IMR-90 (cell line): ENCODE measurements around the gene CACNA2D3. TPM values are rescaled to one million over a fixed set of nuclear protein-coding genes. Genes with fewer than 3 reads are reported as not detected.

ENCODE experiments used
- ATAC-seq: fragments of 200-7000 bp; cut with Tn5 transposase; 2 replicates; pipeline ENCODE4 v1.9.1; 2020; ENCODE audit warnings: low read depth, mild to moderate bottlenecking, moderate library complexity
- BruUV-seq: library from RNA; stranded (reverse); fragments of 400-500 nt; replicated peaks from 2 replicates; lab custom pipeline; 2021; lab: Mats Ljungman, UMichigan
- CTCF ChIA-PET: fragments of 300-600 bp; formaldehyde crosslinking; extraction: SDS; loops from one replicate; lab custom pipeline; 2021; ENCODE audit warnings: antibody characterized with exemption; lab: Yijun Ruan, JAX
- POLR2A ChIA-PET: fragments of 300-600 bp; sonication (Branson Sonifier 250); formaldehyde crosslinking; loops from one replicate; lab custom pipeline; 2022; ENCODE audit warnings: antibody characterized with exemption; ENCODE audit not compliant: unreplicated experiment; lab: Charles Lee
- DNase-seq: peaks from one replicate; pipeline ENCODE4 v3.0.0; 2013
- H2AFZ ChIP-seq: replicated peaks from 2 replicates; pipeline ENCODE3; 2013; ENCODE audit warnings: low read length, mild to moderate bottlenecking; ENCODE audit not compliant: poor library complexity
- H2AK5ac ChIP-seq: 2 replicates; pipeline ENCODE4 v1.6.1; 2013; ENCODE audit warnings: low read depth, low read length, inconsistent platforms
- H2AK9ac ChIP-seq: replicated peaks from 2 replicates; pipeline ENCODE3; 2013; ENCODE audit warnings: mild to moderate bottlenecking, low read depth, low read length, moderate library complexity; ENCODE audit not compliant: poor library complexity
- H2BK120ac ChIP-seq: 2 replicates; pipeline ENCODE4 v1.6.1; 2013; ENCODE audit warnings: low read depth, low read length, inconsistent platforms
- H2BK15ac ChIP-seq: 3 replicates; pipeline ENCODE4 v1.6.1; 2013; ENCODE audit warnings: low read depth, low read length, inconsistent platforms
- H2BK20ac ChIP-seq: 2 replicates; pipeline ENCODE4 v1.6.1; 2013; ENCODE audit warnings: low read depth, mild to moderate bottlenecking, inconsistent platforms, low read length, moderate library complexity
- H2BK5ac ChIP-seq: 2 replicates; pipeline ENCODE4 v1.6.1; 2013; ENCODE audit warnings: mild to moderate bottlenecking, low read depth, low read length, inconsistent platforms; ENCODE audit not compliant: poor library complexity, severe bottlenecking
- H3K14ac ChIP-seq: replicated peaks from 2 replicates; pipeline ENCODE4 v1.6.1; 2013; ENCODE audit warnings: low read depth, low read length, inconsistent platforms
- H3K18ac ChIP-seq: 2 replicates; pipeline ENCODE4 v1.6.1; 2013; ENCODE audit warnings: low read depth, low read length, control low read depth
- H3K23ac ChIP-seq: 2 replicates; pipeline ENCODE4 v1.6.1; 2013; ENCODE audit warnings: low read depth, low read length, inconsistent platforms
- H3K27ac ChIP-seq: 2 replicates; pipeline ENCODE4 v1.5.1; 2013; ENCODE audit warnings: mild to moderate bottlenecking, control low read depth, low read length; ENCODE audit not compliant: insufficient read depth
- H3K27me3 ChIP-seq: 2 replicates; pipeline ENCODE4 v1.6.1; 2013; ENCODE audit warnings: low read length; ENCODE audit not compliant: control insufficient read depth, insufficient read depth
- H3K36me3 ChIP-seq: 2 replicates; pipeline ENCODE4 v1.6.1; 2013; ENCODE audit warnings: low read length, mixed read lengths; ENCODE audit not compliant: control insufficient read depth, insufficient read depth
- H3K4ac ChIP-seq: 2 replicates; pipeline ENCODE4 v1.6.1; 2013; ENCODE audit warnings: low read depth, low read length, inconsistent platforms
- H3K4me1 ChIP-seq: 2 replicates; pipeline ENCODE4 v1.6.1; 2013; ENCODE audit warnings: low read length, mixed read lengths; ENCODE audit not compliant: control insufficient read depth, insufficient read depth
- H3K4me2 ChIP-seq: 2 replicates; pipeline ENCODE4 v1.6.1; 2013; ENCODE audit warnings: low read depth, mild to moderate bottlenecking, control low read depth, low read length, moderate library complexity
- H3K4me3 ChIP-seq: 2 replicates; pipeline ENCODE4 v1.5.1; 2013; ENCODE audit warnings: low read depth, mild to moderate bottlenecking, control low read depth, low read length, moderate library complexity; ENCODE audit not compliant: insufficient read depth
- H3K56ac ChIP-seq: 2 replicates; pipeline ENCODE4 v1.6.1; 2013; ENCODE audit warnings: low read length, inconsistent platforms; ENCODE audit not compliant: insufficient read depth; ENCODE audit errors: extremely low read depth
- H3K79me1 ChIP-seq, 2 experiments: 2 replicates each; pipeline ENCODE4 v1.6.1; 2013; ENCODE audit warnings: low read length in 2 of 2, inconsistent platforms in 1 of 2, low read depth in 1 of 2
- H3K9ac ChIP-seq: 2 replicates; pipeline ENCODE4 v1.6.1; 2013; ENCODE audit warnings: low read depth, low read length, control low read depth
- H3K9me1 ChIP-seq: 2 replicates; pipeline ENCODE4 v1.6.1; 2013; ENCODE audit warnings: low read length, inconsistent platforms; ENCODE audit not compliant: insufficient read depth
- H3K9me3 ChIP-seq: 2 replicates; pipeline ENCODE4 v1.6.1; 2013; ENCODE audit warnings: low read length; ENCODE audit not compliant: control insufficient read depth, insufficient read depth
- H4K20me1 ChIP-seq: 2 replicates; pipeline ENCODE4 v1.6.1; 2013; ENCODE audit warnings: low read length, inconsistent platforms; ENCODE audit not compliant: insufficient read depth
- H4K5ac ChIP-seq: 2 replicates; pipeline ENCODE4 v1.6.1; 2013; ENCODE audit warnings: mild to moderate bottlenecking, low read depth, low read length, control low read depth
- H4K8ac ChIP-seq, 2 experiments: 2 replicates each; pipeline ENCODE4 v1.6.1; 2013; ENCODE audit warnings: low read depth in 2 of 2, low read length in 2 of 2, control low read depth in 1 of 2, inconsistent platforms in 1 of 2
- H4K91ac ChIP-seq: 2 replicates; pipeline ENCODE4 v1.6.1; 2013; ENCODE audit warnings: low read depth, low read length, inconsistent platforms; ENCODE audit not compliant: insufficient read depth
- BHLHE40 ChIP-seq: fragments of 150-350 bp; IDR thresholded peaks from 2 replicates; pipeline ENCODE4 v1.6.1; 2016; ENCODE audit warnings: mild to moderate bottlenecking, low read depth, low read length
- CEBPB ChIP-seq: IDR thresholded peaks from 2 replicates; pipeline ENCODE4 v1.6.1; 2012; ENCODE audit warnings: low read depth, low read length, improper control_type of control experiment
- CHD1 ChIP-seq: IDR thresholded peaks from 2 replicates; pipeline ENCODE4 v1.6.1; 2012; ENCODE audit warnings: low read depth, low read length, improper control_type of control experiment
- FOS ChIP-seq: fragments of 150-350 bp; IDR thresholded peaks from 2 replicates; pipeline ENCODE4 v1.6.1; 2016; ENCODE audit warnings: low read depth, low read length
- MAFK ChIP-seq: IDR thresholded peaks from 2 replicates; pipeline ENCODE4 v1.6.1; 2012; ENCODE audit warnings: low read depth, low read length, improper control_type of control experiment
- MAZ ChIP-seq: IDR thresholded peaks from 2 replicates; pipeline ENCODE4 v1.6.1; 2012; ENCODE audit warnings: low read depth, mild to moderate bottlenecking, low read length, improper control_type of control experiment, moderate library complexity, borderline replicate concordance
- MXI1 ChIP-seq: IDR thresholded peaks from 2 replicates; pipeline ENCODE4 v1.6.1; 2012; ENCODE audit warnings: low read depth, mild to moderate bottlenecking, low read length, moderate library complexity, borderline replicate concordance
- NFE2L2 ChIP-seq: fragments of 150-350 bp; IDR thresholded peaks from 2 replicates; pipeline ENCODE4 v1.6.1; 2016; ENCODE audit warnings: low read depth, mild to moderate bottlenecking, low read length
- POLR2A ChIP-seq: IDR thresholded peaks from 2 replicates; pipeline ENCODE4 v1.6.1; 2012; ENCODE audit warnings: mild to moderate bottlenecking, low read depth, low read length
- RAD21 ChIP-seq: IDR thresholded peaks from 2 replicates; pipeline ENCODE4 v1.6.1; 2012; ENCODE audit warnings: low read length, improper control_type of control experiment
- RCOR1 ChIP-seq: IDR thresholded peaks from 2 replicates; pipeline ENCODE4 v1.6.1; 2012; ENCODE audit warnings: mild to moderate bottlenecking, low read length, improper control_type of control experiment; ENCODE audit not compliant: insufficient replicate concordance
- RFX5 ChIP-seq: IDR thresholded peaks from 2 replicates; pipeline ENCODE4 v1.8.0; 2012; ENCODE audit warnings: low read depth, mild to moderate bottlenecking, low read length, moderate library complexity
- SMC3 ChIP-seq: fragments of 150-350 bp; IDR thresholded peaks from 2 replicates; pipeline ENCODE4 v1.6.1; 2016; ENCODE audit warnings: low read depth, mild to moderate bottlenecking, antibody characterized with exemption, low read length, moderate library complexity
- USF2 ChIP-seq: fragments of 150-350 bp; IDR thresholded peaks from 2 replicates; pipeline ENCODE4 v1.6.1; 2017; ENCODE audit warnings: mild to moderate bottlenecking, antibody characterized with exemption, low read length, low read depth
- WGBS, 2 experiments: methylation state at CpG; one replicate each; pipeline versions ENCODE4 v1.1.5 to v1.1.7; 2013; ENCODE audit warnings: missing lambda C conversion rate in 2 of 2; ENCODE audit not compliant: insufficient read length in 1 of 2; ENCODE audit errors: extremely low coverage in 2 of 2; 5-methylcytosine and 5-hydroxymethylcytosine counted together
- dilution Hi-C: fragments of 300-500 bp; cut with HindIII; formaldehyde crosslinking; loops from one replicate; pipeline ENCODE4 v1.14.3; 2018; ENCODE audit warnings: low sequenced_read_pairs; ENCODE audit not compliant: unreplicated experiment
- in situ Hi-C: fragments of 300-500 bp; cut with MboI; formaldehyde crosslinking; loops from 3 replicates; pipeline ENCODE4 v1.14.3; 2019; ENCODE audit warnings: low sequenced_read_pairs, inconsistent platforms, mixed read lengths
- intact Hi-C: fragments of 100-400 bp; cut with micrococcal nuclease; formaldehyde crosslinking; loops from 2 replicates; pipeline ENCODE4 v1.10.0; 2022
- polyA plus RNA-seq, 3 experiments: library from polyadenylated mRNA; depleted of rRNA; stranded (reverse); fragments of >200 nt; gene quantifications; 2 replicates each; pipeline ENCODE4 v1.2.3, GENCODE V29; 2012; ENCODE audit warnings: low replicate concordance in 1 of 3
- total RNA-seq: library from RNA; depleted of rRNA; stranded (reverse); fragments of >200 nt; gene quantifications from 2 replicates; pipeline ENCODE4 v1.2.3, GENCODE V29; 2012
- TF ChIP-seq, protein P1 (sequence below): conservative IDR thresholded peaks from 2 replicates; pipeline ENCODE4 v1.5.1; 2012; ENCODE audit warnings: mild to moderate bottlenecking, low read depth, low read length, improper control_type of control experiment
- TF ChIP-seq, protein P2 (sequence below): fragments of 150-350 bp; IDR thresholded peaks from 2 replicates; pipeline ENCODE4 v1.6.1; 2016; ENCODE audit warnings: low read depth, mild to moderate bottlenecking, low read length, moderate library complexity, borderline replicate concordance

Gene CACNA2D3
- total and polyA plus RNA-seq, 2 of the 4 experiments (the other 2 are of a cell fraction): 0.36 to 0.41 TPM

DNA sequence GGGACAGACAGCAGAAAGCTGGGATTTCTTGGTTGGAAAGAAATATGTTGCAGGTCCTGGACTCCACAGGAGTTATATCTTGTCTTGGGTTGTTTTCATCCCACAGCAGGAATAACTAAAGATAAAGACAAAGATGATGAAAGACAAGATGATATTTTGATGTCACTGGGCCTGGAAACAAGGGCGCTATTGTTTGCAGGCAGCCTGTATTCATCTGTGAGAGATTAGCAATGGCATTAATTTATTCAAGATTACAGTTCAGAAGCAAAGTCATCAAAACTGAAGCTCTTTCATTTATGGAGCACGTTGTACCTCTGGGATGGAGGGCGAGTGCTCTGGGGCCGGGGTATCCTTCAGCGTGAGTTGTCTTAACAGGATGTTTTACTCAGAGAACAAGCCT is 591.7 kb downstream of the CACNA2D3 start:
- intact Hi-C loops: no loop called here
- H3K23ac ChIP-seq: no peak overlapping the region
- ChIA-PET CTCF (no interaction called here), POLR2A (no interaction called here)
- no peak overlapping the region for H2BK5ac ChIP-seq
- DNase-seq (no peak), ATAC-seq (no peak)
- H3K27ac ChIP-seq: no peak overlapping the region
- no peak overlapping the region for H2AK5ac ChIP-seq
- H3K18ac ChIP-seq: no peak overlapping the region
- H4K5ac ChIP-seq: no peak overlapping the region
- H3K36me3 ChIP-seq: no peaks in the 10 kb centered on the region
- H2BK120ac ChIP-seq: no peak overlapping the region
- H4K20me1 ChIP-seq: no peaks in the 10 kb centered on the region
- dilution Hi-C loops: no loop called here
- TF ChIP-seq SMC3 (no peak), USF2 (no peak), FOS (no peak), BHLHE40 (no peak), RCOR1 (no peak), POLR2A (no peak), MXI1 (no peak), RAD21 (no peak), MAFK (no peak), CHD1 (no peak), MAZ (no peak), CEBPB (no peak), NFE2L2 (no peak), RFX5 (no peak)
- TF ChIP-seq, protein P1, sequence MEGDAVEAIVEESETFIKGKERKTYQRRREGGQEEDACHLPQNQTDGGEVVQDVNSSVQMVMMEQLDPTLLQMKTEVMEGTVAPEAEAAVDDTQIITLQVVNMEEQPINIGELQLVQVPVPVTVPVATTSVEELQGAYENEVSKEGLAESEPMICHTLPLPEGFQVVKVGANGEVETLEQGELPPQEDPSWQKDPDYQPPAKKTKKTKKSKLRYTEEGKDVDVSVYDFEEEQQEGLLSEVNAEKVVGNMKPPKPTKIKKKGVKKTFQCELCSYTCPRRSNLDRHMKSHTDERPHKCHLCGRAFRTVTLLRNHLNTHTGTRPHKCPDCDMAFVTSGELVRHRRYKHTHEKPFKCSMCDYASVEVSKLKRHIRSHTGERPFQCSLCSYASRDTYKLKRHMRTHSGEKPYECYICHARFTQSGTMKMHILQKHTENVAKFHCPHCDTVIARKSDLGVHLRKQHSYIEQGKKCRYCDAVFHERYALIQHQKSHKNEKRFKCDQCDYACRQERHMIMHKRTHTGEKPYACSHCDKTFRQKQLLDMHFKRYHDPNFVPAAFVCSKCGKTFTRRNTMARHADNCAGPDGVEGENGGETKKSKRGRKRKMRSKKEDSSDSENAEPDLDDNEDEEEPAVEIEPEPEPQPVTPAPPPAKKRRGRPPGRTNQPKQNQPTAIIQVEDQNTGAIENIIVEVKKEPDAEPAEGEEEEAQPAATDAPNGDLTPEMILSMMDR: no peak
- TF ChIP-seq, protein P2, sequence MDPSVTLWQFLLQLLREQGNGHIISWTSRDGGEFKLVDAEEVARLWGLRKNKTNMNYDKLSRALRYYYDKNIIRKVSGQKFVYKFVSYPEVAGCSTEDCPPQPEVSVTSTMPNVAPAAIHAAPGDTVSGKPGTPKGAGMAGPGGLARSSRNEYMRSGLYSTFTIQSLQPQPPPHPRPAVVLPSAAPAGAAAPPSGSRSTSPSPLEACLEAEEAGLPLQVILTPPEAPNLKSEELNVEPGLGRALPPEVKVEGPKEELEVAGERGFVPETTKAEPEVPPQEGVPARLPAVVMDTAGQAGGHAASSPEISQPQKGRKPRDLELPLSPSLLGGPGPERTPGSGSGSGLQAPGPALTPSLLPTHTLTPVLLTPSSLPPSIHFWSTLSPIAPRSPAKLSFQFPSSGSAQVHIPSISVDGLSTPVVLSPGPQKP: no peak
- no peak overlapping the region for H3K14ac ChIP-seq
- in situ Hi-C loops: no loop called here
- no peaks in the 10 kb centered on the region for H3K79me1 ChIP-seq
- H2BK15ac ChIP-seq: no peak overlapping the region
- H3K4me1 ChIP-seq: no peaks in the 10 kb centered on the region
- no peak overlapping the region for H2BK20ac ChIP-seq
- no peak overlapping the region for H4K8ac ChIP-seq
- no peak overlapping the region for H3K9ac ChIP-seq
- no peak overlapping the region for H3K4me2 ChIP-seq
- H2AK9ac ChIP-seq: no peak overlapping the region
- 62% methylated on average over 4 of the region's 5 CpGs; no CpG with 5 or more reads in 1 of the 2 experiments for WGBS, 2 experiments
- H3K9me1 ChIP-seq: peaks cover 4% of the 10 kb centered on the region; the same call in 1 of the 2 replicates
- H2AFZ ChIP-seq: no peak overlapping the region
- no peaks in the 10 kb centered on the region for H3K9me3 ChIP-seq
- no peak overlapping the region for H3K56ac ChIP-seq
- H3K4me3 ChIP-seq: no peak overlapping the region
- H3K4ac ChIP-seq: no peak overlapping the region
- no peak overlapping the region for H4K91ac ChIP-seq
- no TSS peak for BruUV-seq
- H3K27me3 ChIP-seq: no peaks in the 10 kb centered on the region
